H1 (cell line): ENCODE measurements around the gene COL10A1. TPM values are rescaled to one million over a fixed set of nuclear protein-coding genes. Genes with fewer than 3 reads are reported as not detected.

Experiments used
- BCL11A ChIP-seq, 2 experiments: IDR thresholded peaks; one replicate each; pipeline ENCODE4 v1.6.1; 2011; ENCODE audit warnings: low read depth in 2 of 2, low read length in 2 of 2, mild to moderate bottlenecking in 2 of 2
- HDAC2 ChIP-seq, 2 experiments: fragments of 300-600 bp in 1 of 2; sonication (generic) in 1 of 2; IDR thresholded peaks; 2 replicates each; pipeline ENCODE4 v1.6.1; 2011 to 2012; ENCODE audit warnings: low read depth in 2 of 2, low read length in 2 of 2, mild to moderate bottlenecking in 2 of 2, moderate library complexity in 2 of 2, borderline replicate concordance in 1 of 2, inconsistent platforms in 1 of 2
- MAFK ChIP-seq: IDR thresholded peaks from 2 replicates; pipeline ENCODE4 v1.6.1; 2012; ENCODE audit warnings: low read depth, mild to moderate bottlenecking, improper control_type of control experiment, low read length
- TBP ChIP-seq: IDR thresholded peaks from 2 replicates; pipeline ENCODE4 v1.6.1; 2011; ENCODE audit warnings: low read depth, low read length, improper control_type of control experiment
- polyA plus RNA-seq, 7 experiments: library from polyadenylated mRNA; depleted of rRNA in 3 of 7; stranded (reverse) in 5 of 7; unstranded in 2 of 7; fragments of >200 nt in 5 of 7; fragments of 200-250 nt in 2 of 7; gene quantifications; 1 replicate in 5 of 7; 2 replicates in 1 of 7; 4 replicates in 1 of 7; pipeline versions ENCODE4 v1.2.1 to v1.2.3, GENCODE V29; 2011 to 2013; ENCODE audit warnings: missing spikeins in 2 of 7, mixed read lengths in 2 of 7
- total RNA-seq: library from RNA; stranded (reverse); fragmentation: NEBNext Ultra II Directional; extraction: Animal tissue kit (Norgen Biotek cat#: 25700); gene quantifications from 2 replicates; pipeline ENCODE4 v1.2.1, GENCODE V29; 2021

COL10A1 gene
- total and polyA plus RNA-seq, 2 of the 8 experiments (the other 6 are each of a cell fraction or from before 2014, with no cell fraction given) = not detected

DNA sequence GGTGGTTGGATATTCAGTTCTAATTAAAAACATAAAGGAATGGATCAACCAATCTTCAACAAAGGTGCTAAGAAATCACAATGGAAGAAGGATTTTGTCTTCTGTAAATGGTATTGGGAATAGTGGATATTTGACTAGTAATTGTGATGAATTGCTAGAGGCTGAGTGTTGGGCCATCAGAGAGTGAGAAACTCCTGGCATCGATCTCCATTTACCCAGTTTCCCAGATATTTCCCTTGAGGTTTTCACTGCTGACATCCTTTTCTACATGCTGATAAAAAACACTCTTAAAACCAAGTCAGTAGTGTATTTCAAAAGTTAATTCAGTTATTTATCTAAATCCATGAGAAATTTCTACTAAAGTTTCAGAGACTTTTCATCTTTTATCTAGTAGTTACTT lies 40.4 kb upstream of the COL10A1 start (continued):
- TF ChIP-seq HDAC2 (IDR thresholded peaks at IDR 0.05; ENCODE audit: borderline replicate concordance in 1 of 2, low read depth in 2 of 2, low read length in 2 of 2) (no peak), TBP (no peak), MAFK (no peak), BCL11A (IDR thresholded peaks at IDR 0.05; ENCODE audit: low read depth in 2 of 2, low read length in 2 of 2) (no peak)
